Femur (tissue), 1 donor: ENCODE measurements around the gene ADAMTSL1.

Source experiments
- DNase-seq: peaks from one replicate; pipeline ENCODE4 v3.0.0-alpha.2; 2017

The ADAMTSL1 gene, protein sequence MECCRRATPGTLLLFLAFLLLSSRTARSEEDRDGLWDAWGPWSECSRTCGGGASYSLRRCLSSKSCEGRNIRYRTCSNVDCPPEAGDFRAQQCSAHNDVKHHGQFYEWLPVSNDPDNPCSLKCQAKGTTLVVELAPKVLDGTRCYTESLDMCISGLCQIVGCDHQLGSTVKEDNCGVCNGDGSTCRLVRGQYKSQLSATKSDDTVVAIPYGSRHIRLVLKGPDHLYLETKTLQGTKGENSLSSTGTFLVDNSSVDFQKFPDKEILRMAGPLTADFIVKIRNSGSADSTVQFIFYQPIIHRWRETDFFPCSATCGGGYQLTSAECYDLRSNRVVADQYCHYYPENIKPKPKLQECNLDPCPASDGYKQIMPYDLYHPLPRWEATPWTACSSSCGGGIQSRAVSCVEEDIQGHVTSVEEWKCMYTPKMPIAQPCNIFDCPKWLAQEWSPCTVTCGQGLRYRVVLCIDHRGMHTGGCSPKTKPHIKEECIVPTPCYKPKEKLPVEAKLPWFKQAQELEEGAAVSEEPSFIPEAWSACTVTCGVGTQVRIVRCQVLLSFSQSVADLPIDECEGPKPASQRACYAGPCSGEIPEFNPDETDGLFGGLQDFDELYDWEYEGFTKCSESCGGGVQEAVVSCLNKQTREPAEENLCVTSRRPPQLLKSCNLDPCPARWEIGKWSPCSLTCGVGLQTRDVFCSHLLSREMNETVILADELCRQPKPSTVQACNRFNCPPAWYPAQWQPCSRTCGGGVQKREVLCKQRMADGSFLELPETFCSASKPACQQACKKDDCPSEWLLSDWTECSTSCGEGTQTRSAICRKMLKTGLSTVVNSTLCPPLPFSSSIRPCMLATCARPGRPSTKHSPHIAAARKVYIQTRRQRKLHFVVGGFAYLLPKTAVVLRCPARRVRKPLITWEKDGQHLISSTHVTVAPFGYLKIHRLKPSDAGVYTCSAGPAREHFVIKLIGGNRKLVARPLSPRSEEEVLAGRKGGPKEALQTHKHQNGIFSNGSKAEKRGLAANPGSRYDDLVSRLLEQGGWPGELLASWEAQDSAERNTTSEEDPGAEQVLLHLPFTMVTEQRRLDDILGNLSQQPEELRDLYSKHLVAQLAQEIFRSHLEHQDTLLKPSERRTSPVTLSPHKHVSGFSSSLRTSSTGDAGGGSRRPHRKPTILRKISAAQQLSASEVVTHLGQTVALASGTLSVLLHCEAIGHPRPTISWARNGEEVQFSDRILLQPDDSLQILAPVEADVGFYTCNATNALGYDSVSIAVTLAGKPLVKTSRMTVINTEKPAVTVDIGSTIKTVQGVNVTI (N-terminal part only)

DNA sequence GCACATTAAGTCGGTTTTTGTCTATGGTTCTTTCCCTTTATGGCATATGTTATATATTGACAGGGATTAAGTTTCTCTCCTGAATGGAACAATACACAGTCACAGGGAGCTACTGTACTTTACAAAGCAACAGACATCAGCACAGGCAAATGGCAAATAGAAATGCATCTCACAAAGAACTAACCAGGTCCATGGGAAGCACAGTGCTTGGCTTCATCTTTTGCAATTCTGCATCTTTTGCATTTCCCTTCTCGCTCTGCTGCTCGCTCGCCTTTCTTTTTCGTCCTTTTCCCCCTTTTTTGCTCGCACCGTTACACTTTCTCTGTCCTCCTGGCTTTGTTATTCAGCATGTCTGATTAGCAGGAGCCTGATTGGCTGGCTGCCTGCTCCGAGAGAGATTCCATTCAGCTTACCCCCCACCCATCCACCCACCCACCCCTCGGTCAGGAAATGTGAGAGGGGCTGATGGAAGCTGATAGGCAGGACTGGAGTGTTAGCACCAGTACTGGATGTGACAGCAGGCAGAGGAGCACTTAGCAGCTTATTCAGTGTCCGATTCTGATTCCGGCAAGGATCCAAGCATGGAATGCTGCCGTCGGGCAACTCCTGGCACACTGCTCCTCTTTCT is at the start of gene ADAMTSL1:
ADAMTSL1 (plus strand) TSS at position 502 of the 628 bp plus-strand sequence; CDS start at position 582, 80 bp downstream.
- DNase-seq: peak; percentile 77

DNA sequence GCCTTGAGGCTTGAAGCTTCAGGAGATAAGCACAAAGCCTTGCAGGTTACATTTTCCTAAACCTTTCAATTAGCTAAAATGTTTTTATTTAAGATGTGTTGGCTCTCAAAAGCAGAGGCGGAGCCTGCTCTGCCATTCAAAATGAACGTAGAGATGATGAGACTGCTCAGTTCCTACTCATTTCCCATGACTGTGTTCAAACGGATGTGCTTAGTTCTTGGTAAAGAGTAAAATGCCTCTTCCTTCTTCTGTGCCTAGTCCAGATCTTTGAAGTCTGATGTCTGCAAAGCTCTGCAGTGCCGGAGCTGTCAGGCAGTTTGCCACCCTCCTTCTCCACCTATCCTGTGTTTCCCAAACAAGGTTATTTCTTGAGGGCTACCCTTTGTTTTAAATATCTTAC is 46.3 kb upstream of the ADAMTSL1 start:
- DNase-seq: no peak

DNA sequence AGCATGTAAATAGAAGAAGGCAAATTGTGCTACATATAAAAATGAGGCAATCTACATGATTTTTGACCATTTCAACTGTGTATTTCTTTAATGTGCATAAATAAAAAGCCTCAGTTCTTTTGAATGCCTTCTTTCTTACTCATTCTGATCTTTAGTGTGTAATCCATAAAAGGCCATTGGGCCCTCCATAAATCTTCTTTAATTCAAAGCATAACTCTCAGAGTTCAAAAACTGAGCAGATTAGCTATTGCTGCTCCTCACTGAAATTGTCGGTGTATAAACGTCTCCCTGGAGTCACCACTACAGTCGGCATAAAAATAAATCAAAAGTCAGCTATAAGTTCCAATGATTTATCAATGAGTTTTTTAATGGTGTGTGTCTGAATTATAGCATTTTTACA is 45.3 kb upstream of the ADAMTSL1 start:
- no peak for DNase-seq

DNA sequence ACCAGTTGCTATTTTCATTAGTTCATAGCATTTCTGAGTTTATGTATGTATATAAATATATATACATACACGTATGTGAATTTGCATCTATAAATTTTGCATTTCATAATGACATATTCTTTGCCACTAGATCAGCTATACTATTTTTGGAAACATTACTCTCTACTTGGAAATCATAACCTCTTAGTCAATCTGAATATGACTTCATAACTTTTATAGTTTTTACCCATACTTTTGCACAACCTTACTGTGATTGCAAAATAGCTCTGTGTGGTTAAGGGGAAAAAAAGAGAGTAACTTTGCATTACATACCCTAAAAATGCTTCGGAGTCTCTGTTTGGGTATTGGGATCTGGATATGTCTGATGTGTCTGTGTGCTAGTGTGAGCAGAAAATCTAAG is 44.9 kb upstream of the ADAMTSL1 start:
- DNase-seq: no peak

DNA sequence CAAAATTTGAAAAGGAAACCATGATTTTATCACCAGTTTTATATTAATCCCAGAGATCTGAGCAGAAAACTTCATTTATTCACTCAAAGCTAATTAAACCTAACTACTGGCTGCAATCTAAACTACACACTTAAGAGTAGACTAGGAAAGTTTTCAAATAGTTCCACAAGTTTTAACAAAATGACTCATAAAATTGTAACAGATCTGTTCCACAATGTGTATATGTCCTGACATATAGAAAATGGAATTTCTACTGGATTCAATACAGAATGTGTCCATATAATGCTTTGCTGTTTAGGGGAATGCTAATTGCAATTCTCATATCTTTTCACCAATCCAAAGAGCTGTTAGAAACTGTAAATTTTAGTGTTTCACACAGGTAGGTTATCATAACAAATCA is 40.3 kb upstream of the ADAMTSL1 start:
- no peak for DNase-seq

DNA sequence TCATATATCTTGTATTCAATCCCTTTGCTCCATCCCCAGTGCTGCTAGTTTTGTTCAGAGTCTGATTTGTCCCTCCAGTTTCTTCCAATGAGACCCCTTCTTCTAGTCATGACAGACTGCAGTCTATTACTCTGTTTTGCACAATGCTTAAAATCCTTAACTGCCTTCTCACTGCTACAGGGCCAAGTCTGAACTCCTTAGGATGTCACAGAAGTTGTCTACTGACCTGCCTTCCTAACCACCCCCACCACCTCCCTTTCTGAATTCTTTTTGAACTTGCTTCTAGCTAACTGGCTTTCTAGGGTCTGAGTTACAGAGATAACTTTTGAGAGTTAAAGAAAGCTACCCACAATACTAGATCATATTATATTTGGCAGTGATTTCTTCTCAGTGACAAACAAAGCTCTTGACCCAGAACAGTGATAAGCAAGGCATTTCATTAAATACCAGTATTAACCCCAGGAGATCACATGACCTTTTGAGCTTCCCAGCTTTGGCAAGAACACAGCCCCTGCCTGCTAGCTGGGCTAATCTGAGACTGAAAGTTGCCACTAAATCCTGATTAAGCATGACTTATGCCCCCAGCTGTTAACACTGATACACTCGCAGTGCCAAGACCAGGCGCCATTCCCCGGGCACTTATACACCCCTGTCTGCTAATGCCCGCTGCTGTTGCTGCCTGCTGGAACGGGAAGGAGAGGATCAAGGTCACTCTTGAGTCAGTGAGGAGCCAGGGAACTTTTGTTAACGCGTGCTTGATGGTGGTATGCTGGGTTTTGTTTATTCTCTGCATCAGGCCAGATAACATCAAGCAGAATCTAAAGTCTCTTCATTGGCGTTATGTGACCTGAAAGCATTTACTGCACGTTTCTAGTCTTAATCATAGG is 36.4 kb upstream of the ADAMTSL1 start:
- peak; percentile 46 for DNase-seq

DNA sequence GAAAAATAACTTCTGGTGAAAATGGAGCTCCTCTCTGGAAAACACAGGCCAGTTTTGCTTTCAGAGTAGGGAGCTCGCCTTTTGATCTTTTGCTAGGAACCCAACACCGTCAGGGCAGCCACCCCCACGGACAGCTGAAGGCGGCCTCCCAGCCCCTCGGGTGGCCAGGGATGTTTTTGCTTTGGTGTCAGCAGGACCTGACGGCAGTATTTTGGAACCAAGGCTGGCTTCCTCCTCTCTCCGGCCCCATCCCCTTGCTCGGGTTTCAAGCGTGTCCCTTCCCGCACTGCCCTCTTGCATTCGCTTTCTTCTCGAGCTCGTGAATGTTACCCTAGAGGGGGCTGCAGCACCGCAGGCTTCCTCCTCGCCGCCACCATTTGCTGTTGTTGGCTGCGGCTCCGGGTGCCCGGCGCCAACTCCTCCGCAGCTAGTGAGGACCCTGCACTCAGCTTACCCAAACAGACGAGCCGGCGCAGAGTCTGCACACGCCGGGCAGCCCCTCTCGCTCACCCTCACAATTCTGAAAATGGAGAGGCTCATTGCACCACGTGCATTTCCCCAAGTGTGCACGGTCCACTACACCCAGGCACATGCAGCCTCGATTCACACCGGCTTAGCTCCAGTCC is 35.5 kb upstream of the ADAMTSL1 start:
- DNase-seq: peak; percentile 81

DNA sequence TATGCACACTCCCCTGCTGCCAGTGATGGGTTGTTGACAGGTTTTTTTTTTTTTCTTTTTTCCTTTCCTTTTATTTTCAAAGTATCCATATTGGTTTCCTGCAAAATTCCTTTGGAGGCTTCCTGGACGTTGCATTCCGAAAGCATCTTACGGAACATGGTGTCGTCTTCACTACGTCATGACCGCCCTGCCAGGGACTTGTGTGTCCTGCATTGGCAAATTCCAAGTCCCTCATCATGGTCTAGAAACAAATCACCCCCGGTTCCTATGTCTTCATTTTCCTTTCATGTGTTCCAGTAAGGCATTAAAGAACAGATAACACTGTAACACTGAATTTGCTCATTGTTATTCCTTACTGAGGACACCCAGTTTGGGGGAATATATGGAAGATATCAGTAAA is 35.0 kb upstream of the ADAMTSL1 start:
- no peak for DNase-seq

DNA sequence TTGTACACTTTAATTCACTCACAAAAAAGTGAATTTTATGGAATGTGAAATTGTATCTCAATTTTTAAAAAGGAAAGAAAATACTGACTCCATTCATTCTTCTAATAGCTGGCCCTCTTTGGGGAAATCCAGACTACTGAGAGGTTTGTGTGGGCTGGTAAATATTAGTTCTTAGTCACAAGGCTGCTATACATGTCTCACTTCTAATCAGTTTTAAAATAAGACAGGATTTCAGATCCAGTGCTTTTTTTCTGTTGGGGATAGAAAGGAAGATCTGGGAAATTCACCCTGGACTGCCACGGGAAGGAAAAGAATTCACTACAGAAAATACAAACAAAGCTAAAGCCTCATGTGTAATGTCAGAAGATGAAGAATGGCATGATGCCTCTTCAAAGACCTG is 32.7 kb upstream of the ADAMTSL1 start:
- no peak for DNase-seq

DNA sequence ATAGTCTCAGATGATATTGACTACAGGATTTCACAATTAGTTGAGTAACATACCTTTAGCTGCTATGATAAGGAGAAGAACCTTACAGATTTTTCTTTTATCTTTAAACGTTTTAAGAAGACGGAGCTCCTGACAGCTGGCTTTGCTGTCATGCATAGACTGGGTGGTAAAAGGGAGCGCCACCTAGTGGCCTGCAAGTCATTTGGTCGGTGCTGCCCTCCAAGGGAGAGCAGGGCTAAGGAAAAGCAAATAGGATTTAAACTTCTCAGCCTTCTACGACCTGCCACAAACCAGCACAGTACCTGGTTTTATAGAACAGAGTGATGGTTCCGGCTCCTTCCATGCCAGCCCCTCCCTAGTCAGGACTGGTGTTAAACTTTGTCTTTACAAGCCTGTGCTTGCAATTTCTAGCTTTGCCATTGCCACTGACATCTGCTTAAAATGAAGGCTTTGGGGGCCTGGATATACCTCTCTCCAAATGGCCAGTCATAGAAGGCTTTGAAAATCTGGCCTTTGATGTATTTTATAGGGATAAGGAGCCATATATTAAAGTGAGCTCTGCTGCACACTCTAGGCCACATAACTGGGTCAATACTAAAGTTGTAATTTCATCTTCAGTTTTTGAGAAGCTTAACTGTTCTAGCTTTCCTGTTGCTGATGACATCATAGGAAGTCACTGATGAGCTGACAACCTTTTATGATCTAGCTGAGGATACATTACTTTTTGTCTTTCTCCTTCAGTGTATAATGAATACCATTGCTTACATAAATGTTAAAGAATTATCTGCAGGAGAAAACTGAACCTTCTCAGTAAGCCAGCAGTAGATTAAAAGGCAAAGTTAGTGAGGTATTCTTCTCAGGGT is 31.1 kb upstream of the ADAMTSL1 start:
- DNase-seq: peak; percentile 74

DNA sequence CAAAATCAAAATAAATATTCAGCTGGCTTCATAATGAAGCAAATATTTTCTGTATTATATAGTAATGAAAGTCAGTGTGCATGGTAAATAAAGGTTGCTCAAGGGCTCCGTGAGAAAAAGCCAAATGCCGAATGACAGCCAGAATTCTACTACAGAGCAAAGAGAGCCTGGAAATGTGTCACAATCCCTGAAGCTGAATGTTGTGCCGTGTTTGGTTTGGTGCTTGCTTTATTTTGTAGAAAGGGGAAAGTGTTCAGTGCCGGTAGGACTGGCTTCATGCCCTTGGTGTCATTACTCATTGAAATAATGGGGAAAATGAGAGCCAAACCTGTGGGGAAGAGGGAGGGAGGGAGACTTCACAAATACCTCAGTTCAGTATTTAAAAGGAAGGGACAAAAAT is 26.8 kb upstream of the ADAMTSL1 start:
- DNase-seq: no peak

DNA sequence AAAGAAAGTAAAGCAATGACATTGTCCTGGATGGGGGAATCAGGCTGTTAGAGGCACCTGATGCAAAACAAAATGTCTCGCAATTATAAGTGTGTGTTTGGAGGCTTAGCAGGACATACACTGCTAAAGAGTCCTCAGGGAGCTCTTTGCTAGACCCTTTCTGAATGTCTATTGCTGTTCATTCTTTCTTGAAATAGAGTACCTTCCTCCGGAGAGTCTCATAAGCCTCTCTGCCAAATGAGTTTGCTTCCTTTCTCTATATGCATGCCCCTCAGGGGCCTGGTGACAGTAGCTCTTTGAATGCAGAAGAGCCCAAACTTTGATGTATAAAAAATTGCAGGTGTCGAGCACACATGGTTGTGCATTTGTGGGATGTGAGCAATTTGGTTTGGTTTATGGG is 26.4 kb upstream of the ADAMTSL1 start:
- DNase-seq: no peak

DNA sequence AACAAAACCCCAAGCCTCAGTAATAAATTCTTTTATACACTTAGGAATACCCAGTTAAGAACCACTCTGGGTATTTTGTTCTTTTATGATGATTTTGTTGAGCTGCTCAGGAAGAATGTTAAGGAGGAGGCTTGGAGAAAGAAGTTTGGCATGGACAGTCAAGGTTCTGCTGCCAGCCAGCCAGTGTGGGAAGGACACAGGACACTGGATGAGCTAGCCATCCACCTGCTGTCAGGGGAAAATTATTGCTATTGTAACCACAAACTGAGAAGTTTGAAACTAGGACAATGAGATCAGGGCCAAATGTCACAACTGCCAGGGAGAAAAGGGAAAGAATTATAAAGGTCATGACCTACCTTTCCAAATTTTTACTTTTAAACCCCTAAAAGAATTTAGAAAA is 25.9 kb upstream of the ADAMTSL1 start:
- no peak for DNase-seq

DNA sequence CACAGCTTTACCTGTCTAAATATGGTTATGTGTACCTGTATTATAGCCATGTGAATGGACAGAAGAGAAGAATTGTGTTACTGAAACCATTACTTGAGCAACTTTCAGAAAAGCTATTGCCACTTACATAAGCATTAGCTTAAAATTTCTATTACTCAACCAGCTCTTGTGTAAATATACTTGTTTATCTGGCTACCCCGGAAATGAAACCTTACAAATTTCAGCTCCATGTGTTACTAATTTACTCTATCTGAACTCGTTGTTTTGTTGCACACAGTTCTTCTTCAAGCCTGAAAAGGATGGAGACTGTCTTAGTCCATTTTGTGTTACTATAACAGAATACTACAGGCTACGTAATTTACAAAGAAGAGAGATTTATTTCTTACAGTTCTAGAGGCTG is 22.5 kb upstream of the ADAMTSL1 start:
- no peak for DNase-seq

DNA sequence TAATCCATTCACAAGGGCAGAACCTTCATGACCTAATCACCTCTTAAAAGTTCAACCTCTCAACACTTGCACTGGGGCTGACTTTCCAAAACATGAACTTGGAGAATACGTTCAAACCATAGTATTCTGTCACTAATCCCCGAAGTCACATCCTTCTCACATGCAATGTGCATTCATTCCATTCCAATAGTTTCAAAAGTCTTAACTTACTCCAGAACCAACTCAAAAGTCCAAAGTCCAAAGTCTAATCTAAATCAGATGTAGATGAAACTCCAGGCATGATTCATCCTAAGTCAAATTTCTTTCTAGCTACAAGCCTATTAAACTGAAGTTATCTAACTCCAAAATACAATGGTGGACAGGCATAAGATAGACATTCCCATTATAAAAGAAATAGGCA is 21.7 kb upstream of the ADAMTSL1 start:
- no peak for DNase-seq

DNA sequence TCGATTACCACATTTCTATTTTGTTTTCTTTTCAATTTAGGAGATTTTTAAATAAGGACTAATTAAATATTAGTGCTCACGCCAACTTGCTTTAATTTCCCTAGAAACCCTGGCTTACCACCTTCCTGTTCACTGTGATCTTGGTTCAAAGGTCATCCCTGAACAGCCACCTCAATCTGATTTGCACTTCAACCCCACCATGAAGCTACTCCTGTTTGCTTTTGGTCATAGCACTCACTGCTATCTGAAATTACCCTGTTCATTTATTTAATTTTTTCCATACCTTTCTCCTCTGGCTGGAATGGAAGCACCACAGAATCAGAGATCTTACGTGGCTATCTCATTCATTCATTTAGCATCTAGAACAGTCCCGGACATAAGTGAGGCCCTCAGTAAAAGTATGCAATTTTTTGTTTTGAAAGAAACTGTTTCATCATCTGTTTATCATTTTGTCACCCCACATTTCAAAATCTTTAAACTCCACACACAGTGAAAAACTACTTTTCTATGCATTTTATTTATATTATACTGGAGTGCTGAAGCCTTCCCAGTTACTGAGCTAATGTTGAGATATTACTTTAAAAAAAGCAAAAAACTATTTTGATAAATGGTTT is 17.2 kb upstream of the ADAMTSL1 start:
- no peak for DNase-seq

DNA sequence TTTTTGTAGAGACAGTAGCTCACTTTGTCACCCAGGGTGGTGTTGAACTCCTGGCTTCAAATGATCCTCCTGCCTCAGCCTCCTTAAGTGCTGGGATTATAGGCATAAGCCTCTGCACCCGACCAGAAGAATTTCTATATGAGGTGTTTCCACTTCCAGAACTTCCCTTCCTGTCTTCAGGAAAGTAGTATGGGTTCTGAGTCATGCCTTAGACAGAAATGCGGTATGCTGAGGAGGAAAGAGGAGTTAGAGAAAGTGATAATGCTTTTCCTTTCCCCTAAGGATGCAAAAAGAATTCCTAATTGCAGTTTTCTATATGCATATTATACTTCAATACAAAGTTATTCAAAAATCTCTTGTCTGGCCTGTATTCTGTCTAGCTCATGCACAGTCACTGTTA is 16.4 kb upstream of the ADAMTSL1 start:
- DNase-seq: no peak

DNA sequence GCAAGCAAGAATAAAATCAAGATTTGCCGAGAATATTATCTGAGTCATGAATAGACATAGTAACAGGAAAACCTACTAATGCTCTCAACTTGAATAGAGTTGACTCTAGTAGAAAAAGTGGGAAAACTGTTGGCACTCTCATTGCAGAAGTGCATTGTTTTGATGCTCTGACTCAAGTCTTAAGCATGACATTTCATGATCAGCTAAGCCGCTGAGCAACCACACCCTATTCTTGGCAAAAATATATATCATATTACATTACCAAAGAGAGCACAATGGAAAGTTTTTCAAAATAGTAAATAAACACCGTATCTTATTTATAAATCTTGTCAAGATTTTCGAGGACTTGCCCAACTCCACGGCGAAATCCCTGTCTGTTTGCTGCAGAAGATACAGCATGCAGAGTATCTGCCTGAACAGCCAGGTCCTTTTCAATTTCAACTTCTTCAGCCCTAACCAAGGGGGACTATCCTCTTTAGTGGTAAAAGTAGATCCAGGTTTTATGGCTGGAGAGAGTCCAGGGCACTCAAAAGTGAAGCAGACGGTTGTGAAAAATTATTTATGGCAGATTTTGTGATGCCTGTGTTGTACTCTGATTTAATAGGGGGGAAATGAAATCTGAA is 13.9 kb upstream of the ADAMTSL1 start:
- no peak for DNase-seq

DNA sequence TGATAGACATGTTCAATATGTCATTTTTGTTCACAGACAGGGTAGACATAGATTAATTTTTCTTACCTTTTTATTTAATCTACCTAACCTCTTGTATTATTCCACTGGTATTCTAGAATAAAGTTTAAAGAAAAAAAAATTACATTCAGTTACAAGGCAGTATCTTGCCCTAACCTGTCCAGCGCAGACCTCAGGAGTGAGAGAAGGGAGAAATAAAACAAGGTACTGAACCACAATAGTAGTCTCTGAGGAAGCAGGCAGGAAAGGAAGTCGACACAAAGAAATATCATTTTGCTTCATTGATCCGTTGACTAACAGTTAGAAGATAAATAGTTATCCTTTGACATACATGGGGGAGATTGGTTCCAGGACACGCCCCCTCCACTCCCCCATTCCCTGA is 12.5 kb upstream of the ADAMTSL1 start:
- no peak for DNase-seq
